Mesenchymal stem cell (in vitro differentiated cells and primary cell): ENCODE measurements around the gene LPO.

Source experiments
- DNase-seq: peaks from one replicate; pipeline ENCODE4 v3.0.0-alpha.2; 2013
- H2AFZ ChIP-seq: one replicate; pipeline ENCODE4 v1.6.1; 2013; ENCODE audit warnings: low read depth, mild to moderate bottlenecking, control low read depth, inconsistent platforms, low read length, moderate library complexity
- H2AK5ac ChIP-seq: 2 replicates; pipeline ENCODE4 v1.6.1; 2013; ENCODE audit warnings: low read length, moderate library complexity, mild to moderate bottlenecking, inconsistent platforms; ENCODE audit not compliant: severe bottlenecking
- H2BK120ac ChIP-seq: one replicate; pipeline ENCODE4 v1.6.1; 2013; ENCODE audit warnings: low read depth, mild to moderate bottlenecking, inconsistent platforms, low read length, moderate library complexity
- H2BK12ac ChIP-seq, 2 experiments: one replicate each; pipeline ENCODE4 v1.6.1; 2013; ENCODE audit warnings: inconsistent platforms in 2 of 2, low read length in 2 of 2, mild to moderate bottlenecking in 2 of 2, moderate library complexity in 2 of 2, control low read depth in 1 of 2
- H2BK15ac ChIP-seq: one replicate; pipeline ENCODE4 v1.6.1; 2013; ENCODE audit warnings: mild to moderate bottlenecking, low read depth, inconsistent platforms; ENCODE audit not compliant: poor library complexity, severe bottlenecking
- H2BK5ac ChIP-seq: 2 replicates; pipeline ENCODE4 v1.6.1; 2013; ENCODE audit warnings: low read depth, mild to moderate bottlenecking, low read length, control low read depth, inconsistent platforms; ENCODE audit not compliant: poor library complexity, severe bottlenecking
- H3K14ac ChIP-seq, 2 experiments: one replicate each; pipeline ENCODE4 v1.6.1; 2013; ENCODE audit warnings: inconsistent platforms in 2 of 2, low read length in 2 of 2, control low read depth in 1 of 2, mild to moderate bottlenecking in 1 of 2, moderate library complexity in 1 of 2
- H3K18ac ChIP-seq, 2 experiments: one replicate each; pipeline ENCODE4 v1.6.1; 2013; ENCODE audit warnings: inconsistent platforms in 2 of 2, low read length in 2 of 2, control low read depth in 1 of 2, low read depth in 1 of 2, mild to moderate bottlenecking in 1 of 2
- H3K23ac ChIP-seq, 2 experiments: one replicate each; pipeline ENCODE4 v1.6.1; 2013; ENCODE audit warnings: inconsistent platforms in 2 of 2, low read length in 2 of 2, mild to moderate bottlenecking in 2 of 2, moderate library complexity in 2 of 2, control low read depth in 1 of 2
- H3K27ac ChIP-seq: 2 replicates; pipeline ENCODE4 v1.5.1; 2013; ENCODE audit warnings: mild to moderate bottlenecking, moderate library complexity, low read length, control low read depth, inconsistent platforms; ENCODE audit not compliant: poor library complexity, severe bottlenecking
- H3K27me3 ChIP-seq, 2 experiments: 2 replicates each; pipeline versions ENCODE4 v1.6.1 to v1.7.0; 2013; ENCODE audit warnings: low read length in 2 of 2, mild to moderate bottlenecking in 2 of 2, moderate library complexity in 2 of 2, control low read depth in 1 of 2, inconsistent platforms in 1 of 2; ENCODE audit not compliant: control insufficient read depth in 1 of 2, insufficient read depth in 1 of 2
- H3K36me3 ChIP-seq, 2 experiments: 2 replicates each; pipeline versions ENCODE4 v1.6.1 to v1.7.0; 2013; ENCODE audit warnings: low read length in 2 of 2, control low read depth in 1 of 2, inconsistent platforms in 1 of 2, low read depth in 1 of 2, mild to moderate bottlenecking in 1 of 2; ENCODE audit not compliant: insufficient read depth in 2 of 2, control insufficient read depth in 1 of 2
- H3K4ac ChIP-seq, 2 experiments: one replicate each; pipeline ENCODE4 v1.6.1; 2013; ENCODE audit warnings: inconsistent platforms in 2 of 2, low read length in 2 of 2, mild to moderate bottlenecking in 2 of 2, moderate library complexity in 2 of 2, control low read depth in 1 of 2, low read depth in 1 of 2
- H3K4me1 ChIP-seq: 2 replicates; pipeline ENCODE4 v1.6.1; 2013; ENCODE audit warnings: low read depth, low read length, control low read depth; ENCODE audit not compliant: control insufficient read depth, insufficient read depth
- H3K4me2 ChIP-seq: 2 replicates; pipeline ENCODE4 v1.6.1; 2013; ENCODE audit warnings: low read length, mild to moderate bottlenecking, inconsistent platforms; ENCODE audit not compliant: poor library complexity, severe bottlenecking
- H3K4me3 ChIP-seq, 2 experiments: 2 replicates each; pipeline versions ENCODE4 v1.5.1 to v1.7.0; 2013; ENCODE audit warnings: low read length in 2 of 2, mild to moderate bottlenecking in 2 of 2, control low read depth in 1 of 2, low read depth in 1 of 2; ENCODE audit not compliant: insufficient read depth in 1 of 2
- H3K79me1 ChIP-seq: replicated peaks from 2 replicates; pipeline ENCODE4 v1.6.1; 2013; ENCODE audit warnings: mild to moderate bottlenecking, control low read depth, low read length, inconsistent platforms; ENCODE audit not compliant: poor library complexity, severe bottlenecking
- H3K9ac ChIP-seq: 2 replicates; pipeline ENCODE4 v1.7.0; 2013; ENCODE audit warnings: mild to moderate bottlenecking, low read length, moderate library complexity
- H3K9me3 ChIP-seq: 2 replicates; pipeline ENCODE4 v1.7.0; 2013; ENCODE audit warnings: mild to moderate bottlenecking, low read length; ENCODE audit not compliant: control insufficient read depth
- H4K8ac ChIP-seq: one replicate; pipeline ENCODE4 v1.6.1; 2013; ENCODE audit warnings: inconsistent platforms, mild to moderate bottlenecking, low read length, moderate library complexity
- H4K91ac ChIP-seq: one replicate; pipeline ENCODE4 v1.6.1; 2013; ENCODE audit warnings: mild to moderate bottlenecking, low read length, inconsistent platforms
- WGBS: methylation state at CpG from one replicate; pipeline ENCODE4 v1.1.7; 2013; ENCODE audit warnings: mixed read lengths; 5-methylcytosine and 5-hydroxymethylcytosine counted together

The LPO gene

DNA sequence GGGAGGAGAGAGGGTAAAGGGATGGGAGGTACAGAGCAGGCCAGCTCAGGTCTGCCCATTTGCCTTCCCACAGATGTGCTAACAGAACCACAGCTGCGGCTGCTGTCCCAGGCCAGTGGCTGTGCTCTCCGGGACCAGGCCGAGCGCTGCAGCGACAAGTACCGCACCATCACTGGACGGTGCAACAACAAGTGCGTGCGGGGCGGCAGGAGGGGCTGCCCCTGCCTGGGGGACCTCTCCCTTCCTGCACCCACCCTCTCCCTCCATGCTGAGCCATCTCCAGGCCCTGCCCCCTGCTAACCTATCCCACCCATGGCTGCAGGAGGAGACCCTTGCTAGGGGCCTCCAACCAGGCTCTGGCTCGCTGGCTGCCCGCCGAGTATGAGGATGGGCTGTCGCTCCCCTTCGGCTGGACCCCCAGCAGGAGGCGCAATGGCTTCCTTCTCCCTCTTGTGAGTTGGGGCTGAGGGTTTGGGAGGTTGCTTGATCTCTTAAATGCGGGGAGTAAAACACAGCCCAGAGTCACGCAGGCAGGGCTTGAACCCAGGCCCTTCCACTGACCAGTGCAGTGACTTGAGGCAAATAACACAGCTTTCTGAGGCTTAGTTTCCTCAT lies 44.6 kb upstream of the LPO start:
- Histone ChIP-seq H3K18ac (no peak overlapping the region), H3K14ac (no peak overlapping the region), H3K23ac (no peak overlapping the region), H3K4me2 (no peak overlapping the region), H4K91ac (no peak overlapping the region), H3K79me1 (no peaks in the 10 kb centered on the region), H2BK12ac (no peak overlapping the region), H4K8ac (no peak overlapping the region), H3K27me3 (peaks cover 48 to 74% of the 10 kb centered on the region in 2 experiments), H2BK5ac (no peak overlapping the region), H3K36me3 (no peaks in the 10 kb centered on the region), H3K4ac (no peak overlapping the region), H3K27ac (no peak overlapping the region), H2AFZ (no peak overlapping the region), H2AK5ac (no peak overlapping the region), H3K9ac (no peak overlapping the region), H2BK15ac (no peak overlapping the region), H3K9me3 (no peaks in the 10 kb centered on the region), H3K4me1 (no peaks in the 10 kb centered on the region), H3K4me3 (no peak overlapping the region), H2BK120ac (no peak overlapping the region)
- no peak for DNase-seq
- WGBS, result 90% methylated on average over 18 of the region's 18 CpGs

DNA sequence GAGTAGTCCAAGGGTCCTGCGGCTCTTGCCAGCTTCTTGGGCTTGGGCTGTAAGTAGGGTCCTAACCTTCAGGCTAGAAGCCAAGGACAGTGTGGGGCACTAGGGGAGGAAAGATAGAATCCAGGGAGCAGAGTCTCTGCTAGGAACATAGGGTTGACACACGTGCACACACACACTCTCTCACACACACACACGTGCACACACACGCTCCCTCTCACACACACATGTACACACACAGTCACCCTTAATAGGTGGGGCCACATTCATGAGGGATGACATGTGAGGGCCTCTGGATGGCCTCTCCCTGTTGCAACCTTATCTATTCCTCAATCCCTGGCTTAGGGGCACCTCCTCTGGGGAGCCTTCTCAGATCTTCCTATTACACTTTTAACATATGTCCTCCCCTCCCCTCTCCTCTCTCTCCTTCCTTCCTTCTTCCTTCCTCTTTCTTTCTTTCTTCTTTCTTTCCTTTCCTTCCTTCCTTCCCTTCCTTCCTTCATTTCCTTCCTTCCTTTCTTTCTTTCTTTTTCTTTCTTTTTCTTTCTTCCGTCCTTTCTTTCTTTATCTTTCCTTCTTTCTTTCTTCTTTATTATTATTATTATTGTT lies 42.8 kb upstream of the LPO start:
- DNase-seq, result no peak
- Histone ChIP-seq H2BK15ac (no peak overlapping the region), H3K79me1 (no peaks in the 10 kb centered on the region), H3K14ac (no peak overlapping the region), H2BK120ac (no peak overlapping the region), H3K23ac (no peak overlapping the region), H2BK12ac (no peak overlapping the region), H3K18ac (no peak overlapping the region), H3K4me1 (no peaks in the 10 kb centered on the region), H3K36me3 (no peaks in the 10 kb centered on the region), H2BK5ac (no peak overlapping the region), H2AFZ (no peak overlapping the region), H3K27me3 (peaks cover 54 to 92% of the 10 kb centered on the region in 2 experiments), H4K91ac (no peak overlapping the region), H3K4me2 (no peak overlapping the region), H3K4me3 (no peak overlapping the region), H4K8ac (no peak overlapping the region), H2AK5ac (no peak overlapping the region), H3K9ac (no peak overlapping the region), H3K27ac (no peak overlapping the region), H3K9me3 (no peaks in the 10 kb centered on the region), H3K4ac (no peak overlapping the region)
- WGBS, result 83% methylated on average over 3 of the region's 5 CpGs

DNA sequence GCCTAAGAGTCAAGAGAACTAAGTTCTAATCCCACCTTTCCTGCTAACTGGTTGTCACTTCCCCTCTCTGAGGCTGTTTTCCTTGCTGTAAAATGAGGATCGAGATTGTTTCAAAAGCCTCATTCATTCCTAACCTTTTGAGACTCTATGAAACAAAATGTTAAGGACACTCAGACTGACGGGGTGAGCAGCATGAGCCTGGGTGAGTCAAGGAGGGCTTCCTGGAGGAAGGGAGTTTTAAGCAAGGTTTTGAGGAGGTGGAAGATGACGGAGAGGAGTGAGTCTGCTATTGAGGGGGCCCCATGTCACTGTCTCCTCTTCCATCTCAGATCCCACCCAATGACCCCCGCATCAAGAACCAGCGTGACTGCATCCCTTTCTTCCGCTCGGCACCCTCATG lies 41.8 kb upstream of the LPO start:
- H3K4ac ChIP-seq, result no peak overlapping the region
- no peak overlapping the region for H3K4me3 ChIP-seq
- H3K79me1 ChIP-seq, result no peaks in the 10 kb centered on the region
- peaks cover 46 to 83% of the 10 kb centered on the region in 2 experiments for H3K27me3 ChIP-seq
- no peak overlapping the region for H2BK120ac ChIP-seq
- H3K4me2 ChIP-seq, result no peak overlapping the region
- H3K36me3 ChIP-seq, result no peaks in the 10 kb centered on the region
- no peak overlapping the region for H3K18ac ChIP-seq
- no peak overlapping the region for H3K27ac ChIP-seq
- 93% methylated on average over 5 of the region's 7 CpGs for WGBS
- no peak overlapping the region for H3K14ac ChIP-seq
- no peak overlapping the region for H4K8ac ChIP-seq
- H3K9ac ChIP-seq, result no peak overlapping the region
- H2BK12ac ChIP-seq, result no peak overlapping the region
- H4K91ac ChIP-seq, result no peak overlapping the region
- no peak overlapping the region for H2AK5ac ChIP-seq
- H2BK15ac ChIP-seq, result no peak overlapping the region
- no peak overlapping the region for H2AFZ ChIP-seq
- no peak for DNase-seq
- H3K23ac ChIP-seq, result no peak overlapping the region
- no peaks in the 10 kb centered on the region for H3K9me3 ChIP-seq
- H3K4me1 ChIP-seq, result no peaks in the 10 kb centered on the region
- no peak overlapping the region for H2BK5ac ChIP-seq

DNA sequence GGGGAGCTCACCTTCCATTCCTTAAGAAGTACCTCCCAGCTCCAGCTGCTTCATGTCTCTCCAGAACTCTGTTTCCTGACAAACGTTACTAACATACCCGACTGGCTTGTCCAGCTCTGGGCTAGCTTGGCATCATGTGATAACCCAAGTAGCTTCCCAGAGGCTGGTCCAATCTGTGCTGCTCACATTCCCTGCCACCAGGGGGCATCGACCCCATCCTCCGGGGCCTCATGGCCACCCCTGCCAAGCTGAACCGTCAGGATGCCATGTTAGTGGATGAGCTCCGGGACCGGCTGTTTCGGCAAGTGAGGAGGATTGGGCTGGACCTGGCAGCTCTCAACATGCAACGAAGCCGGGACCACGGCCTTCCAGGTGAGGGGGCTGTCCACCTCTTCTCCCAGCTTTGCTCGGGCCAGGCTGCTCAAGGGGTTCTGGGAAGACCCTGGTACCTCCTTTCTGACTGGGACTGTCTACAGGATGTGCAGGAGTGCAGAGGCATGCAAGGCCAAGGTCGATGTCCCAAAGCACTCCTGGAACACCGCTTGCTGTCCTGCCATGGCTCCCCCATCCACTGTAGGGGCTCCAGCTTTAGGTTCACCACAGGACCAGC lies 38.3 kb upstream of the LPO start:
- Histone ChIP-seq H3K36me3 (peaks cover 0 to 6% of the 10 kb centered on the region in 2 experiments), H2AK5ac (no peak overlapping the region), H3K27ac (no peak overlapping the region), H3K9ac (no peak overlapping the region), H4K91ac (no peak overlapping the region), H2BK15ac (no peak overlapping the region), H3K4me1 (no peaks in the 10 kb centered on the region), H2BK12ac (peak overlapping the region in 1 of 2 experiments; percentile 23), H3K4ac (no peak overlapping the region), H3K23ac (no peak overlapping the region), H3K4me2 (no peak overlapping the region), H2AFZ (no peak overlapping the region), H3K9me3 (no peaks in the 10 kb centered on the region), H4K8ac (no peak overlapping the region), H3K18ac (no peak overlapping the region), H2BK5ac (no peak overlapping the region), H3K79me1 (no peaks in the 10 kb centered on the region), H3K14ac (no peak overlapping the region), H3K27me3 (peaks cover 36 to 50% of the 10 kb centered on the region in 2 experiments), H2BK120ac (no peak overlapping the region), H3K4me3 (peak overlapping the region in 1 of 2 experiments; percentile 2)
- peak; percentile 32 for DNase-seq
- 59% methylated on average over 14 of the region's 14 CpGs for WGBS
